Measurements from ENCODE around the gene UVRAG. TPM values are rescaled to one million over a fixed set of nuclear protein-coding genes. Genes with fewer than 3 reads are reported as not detected.
A peak's percentile ranks its signal among the peaks of the same experiment; 100 is the strongest.

The UVRAG gene
- total and polyA plus RNA-seq, 10 donors = 13.8 to 80.8 (median 42.9) TPM

GRCh38 chr11:75802021-75802912 lies 12.7 kb upstream of the UVRAG start:
- TF ChIP-seq CTCF (IDR thresholded peaks at IDR 0.05 in 8 of 11, conservative IDR thresholded peaks at IDR 0.05 in 3 of 11) (no peak), POLR2A (IDR thresholded peaks at IDR 0.05) (no peak), POLR2AphosphoS5 (IDR thresholded peaks at IDR 0.05) (no peak)
- Histone ChIP-seq H3K4me3 (no peak overlapping the region), H3K27me3 (replicated peaks in 1 of 7) (no peaks in the 10 kb centered on the region), H3K27ac (peak overlapping the region in 5 of 8 donors; percentile 13 to 64 (median 50)), H3K9me3 (no peaks in the 10 kb centered on the region), H3K36me3 (peaks cover 0 to 46% (median 0%) of the 10 kb centered on the region in 6 donors), H3K4me1 (peaks cover 4 to 28% (median 18%) of the 10 kb centered on the region in 6 donors)
- 75 to 81% (median 80%) methylated on average over 12 of the region's 12 CpGs for WGBS, 5 donors
- intact Hi-C loops (cut with DNase I; ENCODE audit: low total_unique reads) = loop anchor here (2.0 to 10.0 kb wide), 2 partner anchors 65 to 353 kb away; no protein-coding TSS in a partner anchor
- peak; percentile 72 for DNase-seq

- peak overlapping the region in 1 of 8 donors; percentile 60 for H3K27ac ChIP-seq
- peaks cover 4 to 28% (median 18%) of the 10 kb centered on the region in 6 donors for H3K4me1 ChIP-seq
Measured at GRCh38 chr11:75802913-75803820, 11.8 kb upstream of the UVRAG start.

GRCh38 chr11:75809111-75809510 lies 5.9 kb upstream of the UVRAG start:
- intact Hi-C loops (cut with DNase I; ENCODE audit: low total_unique reads) = loop anchor here (10.0 kb wide), 1 partner anchor 346 kb away; no protein-coding TSS in a partner anchor
- H3K27me3 ChIP-seq (replicated peaks in 1 of 7) = no peaks in the 10 kb centered on the region
- H3K4me1 ChIP-seq = peaks cover 4 to 32% (median 15%) of the 10 kb centered on the region in 6 donors
- DNase-seq = no peak
- H3K27ac ChIP-seq = no peak overlapping the region
- H3K4me3 ChIP-seq = no peak overlapping the region
- H3K9me3 ChIP-seq = no peaks in the 10 kb centered on the region
- 45 to 61% (median 54%) methylated on average over 2 of the region's 2 CpGs for WGBS, 5 donors
- no peaks in the 10 kb centered on the region for H3K36me3 ChIP-seq
- TF ChIP-seq POLR2A (IDR thresholded peaks at IDR 0.05) (no peak), CTCF (IDR thresholded peaks at IDR 0.05 in 8 of 11, conservative IDR thresholded peaks at IDR 0.05 in 3 of 11) (no peak), POLR2AphosphoS5 (IDR thresholded peaks at IDR 0.05) (no peak)

More at GRCh38 chr11:75802913-75803820, 11.8 kb upstream of the UVRAG start:
- intact Hi-C loops (cut with DNase I; ENCODE audit: low total_unique reads) = loop anchor here (2.0 to 10.0 kb wide), 2 partner anchors 64 to 352 kb away; no protein-coding TSS in a partner anchor
- no peak for TF ChIP-seq POLR2A (IDR thresholded peaks at IDR 0.05)
- TF ChIP-seq CTCF (IDR thresholded peaks at IDR 0.05 in 8 of 11, conservative IDR thresholded peaks at IDR 0.05 in 3 of 11) = peak; percentile 86 to 94 (median 91)
- peak in 1 of 3 donors; percentile 54 for TF ChIP-seq POLR2AphosphoS5 (IDR thresholded peaks at IDR 0.05)
- Histone ChIP-seq H3K4me3 (no peak overlapping the region), H3K9me3 (no peaks in the 10 kb centered on the region), H3K27me3 (replicated peaks in 1 of 7) (no peaks in the 10 kb centered on the region), H3K36me3 (peaks cover 0 to 37% (median 0%) of the 10 kb centered on the region in 6 donors)
- peak; percentile 83 for DNase-seq
- 42 to 56% (median 51%) methylated on average over 9 to 10 of the region's 10 CpGs for WGBS, 5 donors

Data from spleen (tissue), 11 donors.